UCSD-AML1 (cell line): Measurements from ENCODE around the gene TWIST2.

Source experiments
- DNase-seq: peaks from one replicate; lab custom pipeline; 2025; ENCODE audit not compliant: unreplicated experiment; lab: John Stamatoyannopoulos, UW

The TWIST2 gene

DNA sequence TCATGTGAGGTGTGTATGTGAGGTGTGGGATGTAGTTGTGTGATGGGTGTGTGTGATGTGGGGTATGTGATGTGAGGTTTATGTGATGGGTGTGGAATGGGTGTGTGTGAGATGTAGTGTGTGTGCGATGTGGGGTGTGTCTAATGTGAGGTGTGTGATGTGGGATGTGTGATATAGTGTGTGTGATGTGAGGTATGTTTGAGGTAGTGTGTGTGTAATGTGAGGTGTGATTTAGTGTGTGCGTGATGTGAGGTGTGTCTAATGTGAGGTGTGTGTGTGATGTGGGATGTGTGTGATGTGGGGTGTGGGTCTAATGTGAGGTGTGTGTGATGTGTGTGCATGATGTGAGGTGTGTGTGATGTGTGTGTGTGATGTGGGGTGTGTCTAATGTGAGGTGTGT lies 55.3 kb downstream of the TWIST2 start:
- DNase-seq, result no peak

GRCh38 chr2:238904177-238904576 lies 56.3 kb downstream of the TWIST2 start:
- DNase-seq, result no peak

- DNase-seq, result no peak
Measured at GRCh38 chr2:238904716-238905115, 56.8 kb downstream of the TWIST2 start.

DNA sequence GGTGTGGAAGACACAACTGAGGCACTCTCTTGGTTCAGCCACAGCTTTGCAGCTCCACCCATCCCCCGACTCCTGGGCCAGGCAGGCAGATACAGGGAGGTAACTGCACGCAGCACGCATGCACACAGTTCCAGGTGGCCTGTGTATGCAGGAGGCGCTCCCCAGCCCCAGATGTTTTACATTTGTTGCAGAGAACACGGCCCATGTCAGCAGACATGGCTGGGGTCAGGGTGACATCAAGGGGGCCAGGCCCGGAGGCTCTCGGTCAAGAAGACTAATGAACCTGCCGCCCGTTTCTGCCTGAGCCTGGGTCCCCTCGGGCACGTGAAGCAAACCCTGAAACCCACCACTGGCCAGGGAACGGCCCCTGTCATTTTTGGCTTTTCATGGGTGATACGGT lies 57.3 kb downstream of the TWIST2 start:
- DNase-seq, result no peak

GRCh38 chr2:238905644-238906043 lies 57.8 kb downstream of the TWIST2 start:
- no peak for DNase-seq

DNA sequence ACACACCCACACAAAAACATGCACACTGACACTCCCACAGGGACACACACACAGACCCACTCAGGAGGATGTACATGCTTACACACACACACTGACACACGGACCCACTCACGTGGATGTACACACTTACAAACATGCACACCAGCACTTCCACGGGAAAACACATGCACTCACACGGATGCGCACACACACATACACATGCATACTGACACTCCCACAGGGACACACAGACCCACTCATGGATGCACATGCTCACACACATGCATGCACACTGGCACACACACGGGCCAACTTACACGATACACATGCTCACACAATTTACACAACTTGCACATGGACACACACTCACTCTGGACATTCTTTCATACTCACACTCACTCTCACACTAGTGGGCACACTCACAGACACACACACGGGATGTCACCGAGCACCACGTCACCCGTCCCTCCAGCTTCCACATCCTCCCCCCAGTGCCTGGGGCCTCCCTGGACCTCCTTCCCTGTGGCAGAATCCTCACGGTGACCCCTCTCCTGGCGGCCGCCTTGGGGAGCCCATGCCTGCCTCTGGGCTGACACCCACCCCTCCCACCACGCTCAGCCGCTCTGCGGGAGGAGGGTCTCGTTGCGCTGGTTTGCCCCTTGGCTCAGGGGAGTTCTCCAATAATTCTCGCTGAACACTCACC lies 58.5 kb downstream of the TWIST2 start:
- DNase-seq, result no peak

DNA sequence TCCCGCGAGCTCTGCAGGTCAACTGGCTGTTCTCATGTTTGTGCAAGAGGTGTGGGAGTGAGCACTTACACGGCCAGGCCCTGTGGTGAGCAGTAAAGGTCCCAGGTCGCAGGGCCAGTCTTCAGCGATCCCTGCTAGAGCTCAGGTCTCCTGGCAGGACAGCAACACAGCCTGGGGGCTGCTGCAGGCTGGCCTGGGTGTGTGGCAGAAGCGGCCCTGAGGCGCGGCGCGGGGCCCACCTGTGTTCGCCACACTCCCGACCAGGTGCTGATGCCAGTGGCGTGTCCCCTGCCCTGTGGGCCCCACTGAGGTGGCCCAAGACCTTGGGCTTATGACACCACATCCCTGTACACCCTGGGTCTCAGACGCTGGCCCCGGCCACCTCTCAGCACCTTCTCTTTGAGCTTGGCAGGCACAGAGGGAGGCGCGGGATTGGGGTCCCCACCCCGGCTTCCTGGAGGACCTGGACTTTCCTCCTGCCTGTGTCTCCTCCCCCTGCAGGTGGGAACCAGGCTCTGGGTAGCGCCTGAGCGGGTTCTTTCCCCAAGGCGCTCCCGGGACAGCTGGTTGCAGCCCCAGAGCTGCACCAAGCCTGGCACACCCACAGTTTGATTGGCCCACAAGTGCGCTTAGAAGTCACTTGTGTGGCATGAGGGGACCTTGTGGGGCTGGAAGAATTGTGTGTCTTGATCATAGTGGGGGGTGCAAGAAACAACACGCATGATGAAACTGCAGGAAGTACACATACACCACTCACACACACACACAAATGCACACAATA lies 59.2 kb downstream of the TWIST2 start:
- no peak for DNase-seq

GRCh38 chr2:238907717-238908173 lies 59.9 kb downstream of the TWIST2 start:
- DNase-seq, result no peak

GRCh38 chr2:238908960-238909951 lies 61.4 kb downstream of the TWIST2 start:
- DNase-seq, result no peak

GRCh38 chr2:238910751-238911351 lies 63.0 kb downstream of the TWIST2 start:
- no peak for DNase-seq

GRCh38 chr2:238911376-238912227 lies 63.7 kb downstream of the TWIST2 start:
- no peak for DNase-seq

DNA sequence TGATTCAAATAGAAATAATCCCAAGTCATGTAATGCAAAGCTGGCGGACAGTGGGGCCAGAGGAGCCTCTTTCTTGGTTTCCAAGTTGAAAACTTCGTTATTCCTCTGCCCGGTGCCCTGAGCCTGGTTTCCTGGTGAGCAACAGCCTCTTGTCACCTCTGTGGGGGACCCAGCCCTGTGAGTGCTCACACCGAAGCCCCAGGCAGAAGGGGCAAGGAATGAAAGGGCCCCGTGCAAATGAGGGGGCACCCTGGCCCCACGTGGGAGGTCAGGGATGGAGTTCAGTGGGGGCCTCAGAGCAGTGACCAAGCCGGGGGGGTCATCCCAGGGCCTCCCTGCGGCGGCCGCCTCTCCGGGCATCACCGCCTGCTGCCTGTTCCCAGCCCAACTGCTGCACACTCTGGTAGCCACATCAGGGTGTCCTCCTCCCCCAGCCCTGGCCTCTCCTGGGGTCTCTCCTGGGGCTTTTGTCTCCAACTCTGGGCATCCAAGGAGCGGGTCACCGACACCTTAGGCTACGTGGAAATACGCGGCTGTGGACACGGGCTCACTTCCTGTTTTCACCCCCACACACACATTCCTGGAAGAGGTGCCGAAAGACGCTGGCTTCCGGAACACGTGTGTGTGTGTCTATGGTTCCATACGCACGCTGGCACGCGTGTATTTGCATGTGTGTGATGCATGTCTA lies 64.5 kb downstream of the TWIST2 start:
- no peak for DNase-seq

- DNase-seq, result no peak
Measured at GRCh38 chr2:238912916-238913875, 65.3 kb downstream of the TWIST2 start.

- DNase-seq, result no peak
Measured at GRCh38 chr2:238913931-238914647, 66.2 kb downstream of the TWIST2 start.

GRCh38 chr2:238914648-238915015 lies 66.7 kb downstream of the TWIST2 start:
- no peak for DNase-seq

- DNase-seq, result no peak
Measured at GRCh38 chr2:238915196-238915595, 67.3 kb downstream of the TWIST2 start.

GRCh38 chr2:238915596-238915995 lies 67.7 kb downstream of the TWIST2 start:
- DNase-seq, result no peak
